Nasal cavity respiratory epithelium epithelial cell of viscerocranial mucosa (primary cell): ENCODE results near the gene THOC5. TPM values are rescaled to one million over a fixed set of nuclear protein-coding genes. Genes with fewer than 3 reads are reported as not detected.

Source experiments
- total RNA-seq: library from RNA; depleted of rRNA; stranded (reverse); fragments of >200 nt; gene quantifications from 2 replicates; pipeline ENCODE4 v1.2.3, GENCODE V29; 2014

The THOC5 gene
- total RNA-seq: 47.2 and 50.4 TPM in 2 replicates

GRCh38 chr22:29553351-29554224, at the start of gene THOC5:
TSS of gene THOC5 (minus strand) at chr22:29553757. CDS start at chr22:29549147, 4,610 bp downstream.

GRCh38 chr22:29479417-29480261, 73.9 kb downstream of the THOC5 start, which contains the start of gene NEFH:
TSS of gene NEFH (plus strand) at chr22:29480218. CDS start at chr22:29480263, 45 bp downstream.

Other genes with a start within 250 kb of the THOC5 start
- gene GAS2L1, start 247.1 kb downstream of the THOC5 start, total RNA-seq: 6.2 and 19.4 TPM in 2 replicates
- 0.21 TPM in 1 of 2 replicates, not detected in the other for gene RASL10A, start 238.1 kb downstream of the THOC5 start, total RNA-seq
- 43.4 and 90.3 TPM in 2 replicates for gene AP1B1, start 165.2 kb downstream of the THOC5 start, total RNA-seq
- not detected in 2 replicates for gene RFPL1, start 115.2 kb downstream of the THOC5 start, total RNA-seq
- gene NEFH, start 73.5 kb downstream of the THOC5 start, total RNA-seq: 0.28 and 0.34 TPM in 2 replicates
- gene NIPSNAP1, start 27.4 kb upstream of the THOC5 start, total RNA-seq: 28.0 and 38.5 TPM in 2 replicates
- gene NF2, start 49.9 kb upstream of the THOC5 start, total RNA-seq: 31.1 and 65.9 TPM in 2 replicates
- not detected in 2 replicates for gene CABP7, start 166.2 kb upstream of the THOC5 start, total RNA-seq
- gene ZMAT5, start 213.2 kb upstream of the THOC5 start, total RNA-seq: 12.8 and 26.3 TPM in 2 replicates
- gene UQCR10, start 213.6 kb upstream of the THOC5 start, total RNA-seq: 74.5 and 76.2 TPM in 2 replicates